ENCODE results near the gene MFGE8. TPM values are rescaled to one million over a fixed set of nuclear protein-coding genes. Genes with fewer than 3 reads are reported as not detected.

The MFGE8 gene
- total RNA-seq, 6 donors from 2014 or later = 87.8 to 423 (median 144) TPM

DNA sequence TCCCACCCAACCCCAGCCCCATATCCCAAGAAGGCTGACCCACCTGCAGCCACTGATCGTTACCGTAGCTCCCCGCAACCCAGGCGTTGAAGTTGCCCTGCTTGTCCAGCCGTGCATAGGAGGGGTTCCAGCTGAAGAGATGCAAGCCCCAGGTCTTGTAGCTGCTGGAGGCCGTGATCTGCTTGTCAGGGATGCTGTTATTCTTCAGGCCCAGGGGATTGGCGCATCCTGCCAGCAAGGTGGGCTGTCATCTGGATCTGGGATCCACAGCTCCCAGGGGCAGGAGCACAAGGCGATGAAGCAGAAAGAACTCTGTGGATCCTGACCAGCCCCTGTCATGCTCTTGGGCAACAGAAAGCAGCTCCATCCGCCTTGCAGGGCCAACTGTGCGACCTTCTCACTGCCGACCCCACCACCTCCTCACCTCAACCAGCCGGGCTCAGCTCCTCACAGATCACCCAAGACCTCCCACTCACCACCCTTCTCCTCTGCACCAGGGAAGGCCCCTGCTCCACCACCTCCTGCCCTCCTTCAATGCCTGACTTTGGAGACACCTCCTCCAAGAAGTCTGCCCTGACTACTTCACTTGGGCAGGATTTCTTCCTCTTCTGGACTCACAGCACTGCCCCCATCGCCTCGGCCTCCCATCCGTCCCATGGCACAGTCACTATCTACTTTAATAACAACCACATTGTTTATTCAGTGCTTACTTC is 11.5 kb downstream of the MFGE8 start:
- 95% methylated on average over 11 to 14 of the region's 15 CpGs for WGBS, 2 donors
- Histone ChIP-seq H3K9me3 (no peaks in the 10 kb centered on the region), H3K27ac (no peak overlapping the region), H3K36me3 (peaks cover 0 to 59% (median 17%) of the 10 kb centered on the region in 4 donors), H3K4me3 (no peak overlapping the region), H3K4me1 (peaks cover 14 to 19% (median 18%) of the 10 kb centered on the region in 4 donors), H3K27me3 (no peaks in the 10 kb centered on the region)
- ATAC-seq (ENCODE audit: low FRiP score in 2 of 2) = no peak
- no peak for TF ChIP-seq POLR2AphosphoS5 (IDR thresholded peaks at IDR 0.05)
- no peak for TF ChIP-seq CTCF (IDR thresholded peaks at IDR 0.05)
- TF ChIP-seq POLR2A (IDR thresholded peaks at IDR 0.05) = no peak
- no peak for DNase-seq

DNA sequence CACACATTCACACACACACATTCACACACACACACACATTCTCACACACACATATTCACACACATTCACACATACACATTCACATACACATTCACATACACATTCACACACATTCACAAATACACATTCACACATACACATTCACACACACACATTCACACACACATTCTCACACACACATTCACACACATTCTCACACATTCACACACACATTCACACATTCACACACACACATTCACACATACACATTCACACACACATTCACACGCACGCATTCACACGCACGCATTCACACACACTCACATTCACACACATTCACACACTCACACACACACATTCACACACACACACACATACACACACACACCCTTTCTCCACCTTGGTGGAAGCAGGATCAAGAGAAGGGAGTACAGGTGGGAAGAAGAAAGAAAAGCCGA is 12.2 kb downstream of the MFGE8 start:
- WGBS, 2 donors = 79 to 87% methylated on average over 5 of the region's 5 CpGs
- no peak for TF ChIP-seq EP300 (IDR thresholded peaks at IDR 0.05)
- TF ChIP-seq CTCF (IDR thresholded peaks at IDR 0.05) = no peak
- TF ChIP-seq POLR2A (IDR thresholded peaks at IDR 0.05) = no peak
- TF ChIP-seq POLR2AphosphoS5 (IDR thresholded peaks at IDR 0.05) = no peak
- H3K36me3 ChIP-seq = peaks cover 0 to 55% (median 14%) of the 10 kb centered on the region in 4 donors
- H3K27ac ChIP-seq = no peak overlapping the region
- no peak for DNase-seq
- H3K4me3 ChIP-seq = no peak overlapping the region
- H3K4me1 ChIP-seq = peaks cover 14 to 25% (median 18%) of the 10 kb centered on the region in 4 donors
- no peak for ATAC-seq (ENCODE audit: low FRiP score in 2 of 2)
- H3K27me3 ChIP-seq = no peaks in the 10 kb centered on the region
- H3K9me3 ChIP-seq = no peaks in the 10 kb centered on the region

- H3K4me3 ChIP-seq = no peak overlapping the region
- H3K27ac ChIP-seq = no peak overlapping the region
- no peak for TF ChIP-seq POLR2AphosphoS5 (IDR thresholded peaks at IDR 0.05)
- TF ChIP-seq EP300 (IDR thresholded peaks at IDR 0.05) = no peak
- no peak for TF ChIP-seq POLR2A (IDR thresholded peaks at IDR 0.05)
- TF ChIP-seq CTCF (IDR thresholded peaks at IDR 0.05) = no peak
- peaks cover 0 to 49% (median 14%) of the 10 kb centered on the region in 4 donors for H3K36me3 ChIP-seq
- WGBS, 2 donors = 88 to 92% methylated on average over 10 to 12 of the region's 12 CpGs
- peaks cover 17 to 29% (median 21%) of the 10 kb centered on the region in 4 donors for H3K4me1 ChIP-seq
- H3K9me3 ChIP-seq = no peaks in the 10 kb centered on the region
- ATAC-seq (ENCODE audit: low FRiP score in 2 of 2) (no peak), DNase-seq (no peak)
- no peaks in the 10 kb centered on the region for H3K27me3 ChIP-seq
These were observed 12.7 kb downstream of the MFGE8 start for GRCh38 chr15:88900309-88900981.

DNA sequence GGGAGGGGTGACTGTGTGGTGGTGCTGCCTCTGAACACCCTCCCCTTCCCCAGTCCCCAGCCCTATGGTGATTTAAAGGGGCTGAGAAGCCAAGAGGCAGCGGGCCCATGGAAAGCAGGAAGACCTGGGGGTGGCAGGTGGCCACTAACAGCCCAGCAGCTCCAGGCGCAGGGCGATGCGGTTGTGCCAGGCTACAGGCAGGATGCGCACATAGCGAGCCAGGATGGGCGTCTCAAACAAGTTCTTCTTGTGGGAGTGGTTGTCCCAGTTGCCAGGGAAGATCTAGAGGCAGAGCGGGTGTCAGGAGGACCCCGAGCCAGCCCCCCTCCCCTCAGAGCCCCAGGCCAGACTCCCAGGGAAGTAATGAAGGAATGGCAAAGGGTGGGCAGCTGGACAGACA is 13.9 kb downstream of the MFGE8 start:
- Histone ChIP-seq H3K4me3 (no peak overlapping the region), H3K36me3 (peaks cover 0 to 44% (median 14%) of the 10 kb centered on the region in 4 donors), H3K27me3 (peaks cover 0 to 12% (median under 1%) of the 10 kb centered on the region in 4 donors), H3K27ac (no peak overlapping the region), H3K4me1 (peaks cover 21 to 34% (median 27%) of the 10 kb centered on the region in 4 donors), H3K9me3 (no peaks in the 10 kb centered on the region)
- no peak for ATAC-seq (ENCODE audit: low FRiP score in 2 of 2)
- TF ChIP-seq POLR2A (IDR thresholded peaks at IDR 0.05) = no peak
- no peak for TF ChIP-seq POLR2AphosphoS5 (IDR thresholded peaks at IDR 0.05)
- TF ChIP-seq CTCF (IDR thresholded peaks at IDR 0.05) = no peak
- TF ChIP-seq EP300 (IDR thresholded peaks at IDR 0.05) = no peak
- 91 to 96% methylated on average over 9 of the region's 9 CpGs for WGBS, 2 donors
- DNase-seq = no peak
